ENCODE measurements around the gene UBALD2.

The UBALD2 gene

GRCh38 chr17:76266244-76266938 is 1.2 kb downstream of the UBALD2 start:
- DNase-seq: no peak

- no peak for DNase-seq
Observed at GRCh38 chr17:76267051-76267576, 2.0 kb downstream of the UBALD2 start.

GRCh38 chr17:76267581-76268001 is 2.4 kb downstream of the UBALD2 start:
- peak; percentile 63 for DNase-seq

DNA sequence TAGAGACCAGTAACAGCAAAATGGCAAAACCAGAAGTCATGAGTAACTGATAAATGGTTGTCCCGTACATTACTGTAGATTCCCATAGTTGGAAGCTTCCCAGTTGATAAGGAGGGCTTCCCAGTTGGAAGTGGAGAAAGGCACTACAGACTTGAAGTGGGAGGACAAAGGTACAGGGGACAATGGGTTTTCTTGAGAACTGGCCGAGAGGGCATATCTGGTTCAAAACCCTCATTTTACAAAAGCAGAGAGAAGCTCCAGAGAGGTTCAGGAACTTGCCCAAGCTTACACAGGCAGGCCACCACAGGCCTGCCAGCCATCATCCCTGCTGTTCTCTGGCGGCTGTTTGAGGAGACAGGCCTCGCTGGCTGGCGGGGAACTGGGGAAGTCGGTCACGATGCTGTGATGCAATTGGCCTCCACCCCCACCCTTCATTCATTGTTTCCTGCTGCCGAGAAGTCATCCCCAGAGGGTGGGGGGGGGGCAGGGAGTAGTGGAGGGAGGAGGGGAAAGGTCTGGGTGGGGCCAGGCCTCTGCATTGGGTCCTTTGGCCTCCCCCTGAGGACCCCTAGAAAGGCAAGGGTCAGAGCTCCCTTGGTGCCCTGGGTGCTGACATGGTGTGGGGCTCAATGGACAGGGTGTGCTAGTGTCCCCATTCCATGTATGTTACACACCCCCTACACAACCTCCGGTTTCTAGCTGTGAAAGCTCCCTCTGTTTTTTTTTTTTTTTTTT is 3.0 kb downstream of the UBALD2 start:
- peak; percentile 88 for DNase-seq

GRCh38 chr17:76268991-76269981 is 4.1 kb downstream of the UBALD2 start:
- peak; percentile 66 for DNase-seq

DNA sequence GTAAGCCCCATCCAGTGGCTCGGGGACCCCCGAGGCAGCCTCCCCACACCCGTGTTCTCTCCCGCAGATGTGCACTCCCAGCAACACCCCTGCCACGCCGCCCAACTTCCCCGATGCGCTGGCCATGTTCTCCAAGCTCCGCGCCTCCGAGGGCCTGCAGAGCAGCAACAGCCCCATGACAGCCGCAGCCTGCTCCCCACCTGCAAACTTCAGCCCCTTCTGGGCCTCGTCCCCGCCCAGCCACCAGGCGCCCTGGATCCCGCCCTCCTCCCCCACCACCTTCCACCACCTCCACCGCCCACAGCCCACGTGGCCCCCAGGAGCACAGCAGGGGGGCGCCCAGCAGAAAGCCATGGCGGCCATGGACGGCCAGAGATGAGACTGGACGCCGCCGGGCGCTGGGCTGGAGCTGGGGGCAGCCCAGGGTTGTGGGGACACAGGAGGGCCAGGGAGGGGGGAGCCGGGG is 5.0 kb downstream of the UBALD2 start:
- peak; percentile 63 for DNase-seq

- peak; percentile 68 for DNase-seq
Observed at GRCh38 chr17:76270770-76271668, 5.9 kb downstream of the UBALD2 start.

DNA sequence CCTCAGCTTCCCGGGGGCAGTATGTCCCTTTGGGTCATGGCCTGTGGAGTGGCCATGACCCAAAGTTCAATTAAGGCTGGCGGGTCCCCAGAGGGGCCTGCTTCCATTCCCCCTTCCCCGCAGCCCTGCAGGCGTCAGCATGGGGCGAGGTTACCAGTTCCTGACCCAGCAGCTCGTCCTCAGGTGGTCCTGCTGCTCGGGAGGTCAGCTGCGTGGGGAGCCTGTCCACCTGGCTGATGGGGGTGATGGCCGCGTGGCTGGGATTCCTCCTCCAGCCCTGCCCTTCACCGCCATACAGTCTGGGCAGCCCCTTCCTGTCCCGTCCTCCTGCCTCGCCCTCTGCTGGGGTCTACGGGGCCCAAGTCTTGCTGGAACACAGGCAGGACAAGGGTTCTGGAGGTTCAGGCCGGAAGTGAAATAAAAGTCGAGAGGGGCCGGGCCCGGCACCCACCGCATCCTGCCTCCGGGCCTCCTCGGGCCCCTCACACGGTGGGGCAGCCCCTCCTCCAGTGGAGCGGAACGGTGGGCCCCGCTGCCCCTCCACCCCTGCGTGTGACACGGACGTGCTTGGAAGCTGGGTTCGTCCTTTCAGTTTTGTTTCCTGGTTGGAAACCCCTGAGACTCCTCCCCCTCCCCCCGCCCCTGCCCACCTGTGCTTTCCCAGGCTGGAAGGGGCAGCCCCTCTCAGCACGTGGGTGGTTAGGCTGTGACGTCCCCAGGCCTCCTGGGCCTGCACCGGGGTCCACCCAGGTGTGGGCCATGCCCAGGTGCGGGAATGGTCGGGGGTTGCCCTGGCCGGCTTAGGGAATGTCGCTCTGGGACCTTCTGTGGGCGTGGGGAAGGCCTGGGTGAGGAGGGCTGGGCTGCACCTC is 6.8 kb downstream of the UBALD2 start:
- peak; percentile 90 for DNase-seq

DNA sequence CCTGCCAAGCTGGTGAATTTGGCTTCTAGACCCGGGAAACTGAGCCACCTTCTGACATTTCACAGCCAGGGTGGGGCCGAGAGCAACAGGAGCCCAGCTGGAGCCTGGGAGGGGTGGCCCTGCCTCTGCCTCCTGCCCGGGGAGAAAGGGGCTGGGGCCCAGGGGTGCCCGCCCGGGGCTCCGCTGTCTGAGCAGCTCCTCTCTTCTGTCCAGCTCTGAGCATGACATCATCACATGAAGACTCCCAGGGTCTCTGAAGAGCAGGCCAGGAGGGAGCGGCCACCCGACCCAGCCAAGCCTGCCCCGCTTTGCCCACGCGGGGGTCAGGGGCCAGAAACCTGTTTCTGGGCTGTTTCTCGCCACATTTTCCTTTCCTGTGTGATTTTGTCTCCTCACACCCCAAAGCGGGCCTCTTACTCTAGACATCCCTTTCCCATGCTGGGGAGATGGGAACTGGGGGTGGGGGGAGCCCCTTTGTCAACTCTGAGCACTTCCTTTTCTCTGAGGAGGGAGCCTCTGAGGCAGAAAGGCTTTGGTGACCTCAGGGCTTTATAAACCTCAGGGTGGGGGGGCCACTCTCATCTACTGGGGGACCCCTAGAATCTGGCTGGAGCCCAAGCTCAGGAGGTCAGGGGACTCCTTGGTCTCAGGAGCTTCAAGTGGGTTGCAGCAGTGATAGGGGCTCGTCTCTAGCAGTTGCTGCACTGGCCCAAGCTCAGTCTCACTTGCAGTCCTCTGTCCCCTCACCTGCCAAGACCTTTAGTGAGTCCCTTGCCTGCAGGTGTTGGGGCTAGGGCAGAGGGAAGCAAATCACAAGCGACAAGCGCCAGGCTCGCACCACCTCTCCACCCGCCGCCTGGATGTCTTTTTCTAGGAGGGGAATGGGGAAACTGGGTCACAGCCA is 7.6 kb downstream of the UBALD2 start:
- DNase-seq: peak; percentile 79

DNA sequence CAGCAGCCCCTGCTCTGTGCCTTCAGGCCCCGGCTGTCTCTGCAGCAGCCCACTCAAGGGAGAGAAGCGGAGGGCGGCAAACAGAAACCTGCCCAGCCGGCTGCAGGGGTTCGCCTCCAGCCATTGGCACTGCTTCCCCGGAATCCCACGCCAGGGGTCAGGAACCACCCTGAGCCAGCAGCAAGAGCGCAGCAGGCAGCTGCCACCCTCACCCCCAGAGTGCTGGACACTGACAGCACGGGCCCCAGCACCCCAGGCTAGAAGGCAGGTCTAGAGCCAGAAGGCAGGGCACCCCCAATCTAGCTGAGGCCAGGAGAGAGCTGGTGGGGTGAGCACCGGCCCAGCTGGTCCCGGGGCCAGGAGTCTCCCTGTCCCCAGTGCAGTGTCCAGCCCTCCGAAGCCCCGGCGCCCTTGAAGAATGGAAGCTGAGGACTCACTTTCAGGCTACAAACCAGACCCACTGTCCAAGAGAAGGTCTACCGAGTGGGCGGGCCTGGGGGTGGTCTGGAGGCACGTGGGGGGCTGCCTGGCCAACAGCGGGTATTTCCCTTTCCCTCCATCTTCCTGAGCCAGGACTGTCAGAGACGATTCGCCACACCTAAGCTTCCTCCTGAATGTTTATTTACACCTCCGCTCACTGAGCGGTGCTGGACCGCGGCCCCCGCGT is 8.4 kb downstream of the UBALD2 start:
- DNase-seq: peak; percentile 63

- DNase-seq: no peak
Observed at GRCh38 chr17:76274112-76274956, 9.2 kb downstream of the UBALD2 start.

DNA sequence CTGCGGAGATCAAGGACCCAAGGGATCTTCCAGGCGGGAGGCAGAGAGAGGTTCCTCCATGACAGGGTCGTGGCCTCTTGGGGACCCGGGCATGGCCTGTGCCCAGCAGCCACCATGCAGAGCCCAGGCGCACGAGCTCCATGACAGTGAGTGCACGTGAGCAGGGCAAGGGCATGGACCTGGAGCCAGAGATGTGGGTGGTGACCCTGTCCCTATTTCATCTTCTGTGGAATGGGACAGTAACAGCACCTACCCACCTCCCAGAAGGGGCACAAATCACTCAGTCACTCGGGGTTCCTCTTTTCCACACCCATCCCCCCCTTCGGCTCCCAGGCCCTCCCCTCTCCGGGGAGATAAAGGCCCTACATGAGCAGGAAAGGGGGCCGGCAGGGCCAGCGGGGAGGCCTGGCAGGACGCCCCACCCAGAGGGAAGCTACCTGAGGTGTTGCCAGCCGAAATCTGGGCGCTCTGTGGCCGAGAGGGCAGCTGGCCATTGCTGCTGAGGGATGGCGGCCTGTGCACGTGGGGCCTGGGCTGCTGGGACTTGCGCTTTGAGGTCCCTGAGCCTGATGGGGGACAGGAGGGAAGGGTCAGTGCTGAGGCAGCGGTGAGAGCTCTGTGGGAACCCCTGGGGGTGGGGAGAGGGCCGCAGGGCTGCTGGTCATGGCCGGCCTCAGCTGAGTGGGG is 10.4 kb downstream of the UBALD2 start:
- DNase-seq: no peak

DNA sequence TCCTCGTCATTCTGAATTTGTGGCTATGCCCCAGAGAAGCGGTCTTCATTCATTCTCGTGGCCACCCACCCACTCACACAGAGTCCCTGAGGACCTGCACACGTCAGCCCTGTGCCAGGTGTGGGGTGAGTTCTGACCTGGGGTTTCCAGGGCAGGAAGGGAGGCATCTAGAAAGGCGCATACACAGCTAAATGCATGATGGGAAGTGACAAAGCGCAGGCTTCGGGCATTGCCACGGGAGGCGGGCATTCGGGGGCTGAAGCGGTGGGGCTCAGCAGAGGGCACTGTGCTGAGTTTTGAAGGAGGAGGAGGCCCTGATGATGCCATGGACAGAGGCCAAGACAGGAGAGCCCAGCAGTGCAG is 10.9 kb downstream of the UBALD2 start:
- no peak for DNase-seq

- no peak for DNase-seq
Observed at GRCh38 chr17:76276461-76277299, 11.5 kb downstream of the UBALD2 start.

GRCh38 chr17:76277300-76278267 is 12.4 kb downstream of the UBALD2 start:
- no peak for DNase-seq

Measured in activated effector memory CD4-positive, alpha-beta T cell treated with anti-CD3 and anti-CD28 coated beads, Interleukin-2, amount 50 U/mL, for 16 hours (primary cell).